ENCODE results near the gene NAP1L1. TPM values are rescaled to one million over a fixed set of nuclear protein-coding genes. Genes with fewer than 3 reads are reported as not detected.

Gene NAP1L1
- total and polyA plus RNA-seq, 2 experiments from 2014 or later: 658 to 996 TPM

DNA sequence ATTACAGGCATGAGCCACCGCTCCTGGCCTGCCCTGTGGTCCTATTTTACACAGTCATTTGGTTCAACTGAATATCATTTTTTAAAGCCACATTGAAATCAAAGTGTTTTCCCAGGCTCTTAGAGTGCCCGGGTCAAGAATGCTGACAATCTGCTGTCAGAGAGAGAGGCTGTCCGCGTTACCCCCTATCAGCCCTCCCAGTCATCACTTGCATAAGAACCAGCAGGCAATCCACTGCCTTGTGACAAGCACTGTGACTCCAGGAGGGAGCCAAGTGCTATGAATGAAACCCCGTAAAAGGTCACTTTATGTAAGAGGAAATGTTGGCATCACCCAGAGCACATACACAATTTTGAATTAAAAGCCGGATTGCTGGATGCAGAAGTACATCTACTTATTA is 66.4 kb downstream of the NAP1L1 start:
- Histone ChIP-seq H3K36me3 (ENCODE audit: insufficient read depth) (no peaks in the 10 kb centered on the region), H3K27me3 (ENCODE audit: insufficient read depth) (no peaks in the 10 kb centered on the region), H3K27ac (ENCODE audit: low read depth) (peak overlapping the region; percentile 35; the same call in 1 of the 2 replicates), H3K9me2 (ENCODE audit: insufficient read depth) (no peaks in the 10 kb centered on the region), H3K4me1 (ENCODE audit: insufficient read depth) (peaks cover 30% of the 10 kb centered on the region), H3F3A (replicated peaks; ENCODE audit: low read depth) (no peaks in the 10 kb centered on the region; the same call in 1 of the 2 replicates), H3K4me2 (peak overlapping the region; percentile 8), H3K79me2 (replicated peaks; ENCODE audit: insufficient read depth) (no peaks in the 10 kb centered on the region), H3K4me3 (no peak overlapping the region), H4K20me1 (replicated peaks; ENCODE audit: insufficient read depth) (no peaks in the 10 kb centered on the region), H2AFZ (no peak overlapping the region)
- peak; percentile 56 for DNase-seq (ENCODE audit: low spot score)
- H3K4me1 Mint-ChIP-seq: peaks cover 37% of the 10 kb centered on the region
- H3K4me3 Mint-ChIP-seq: no peak overlapping the region
- H3K9me3 Mint-ChIP-seq: no peaks in the 10 kb centered on the region
- ATAC-seq: peak; percentile 90
- H3K27ac Mint-ChIP-seq: no peak overlapping the region
- H3K36me3 Mint-ChIP-seq (ENCODE audit: low read depth): no peaks in the 10 kb centered on the region
- H3K27me3 Mint-ChIP-seq (ENCODE audit: insufficient read depth, low read depth, poor library complexity): peaks cover 2% of the 10 kb centered on the region
- TF ChIP-seq REST (IDR thresholded peaks at IDR 0.05; ENCODE audit: unreplicated experiment) (no peak), NANOG (IDR thresholded peaks at IDR 0.05; ENCODE audit: borderline replicate concordance) (no peak), STAT1 (IDR thresholded peaks at IDR 0.05; ENCODE audit: unreplicated experiment) (no peak), EZH2phosphoT487 (IDR thresholded peaks at IDR 0.05; ENCODE audit: unreplicated experiment) (no peak), CREB1 (CRISPR knock-in tag; IDR thresholded peaks at IDR 0.05; ENCODE audit: low read depth) (no peak), POLR2AphosphoS5 (IDR thresholded peaks at IDR 0.05; ENCODE audit: low read depth) (no peak), EZH2 (IDR thresholded peaks at IDR 0.05; ENCODE audit: low read depth, unreplicated experiment) (no peak), JUNB (IDR thresholded peaks at IDR 0.05; ENCODE audit: unreplicated experiment) (no peak), ZNF114 (CRISPR knock-in tag; IDR thresholded peaks at IDR 0.05) (no peak), ZNF331 (CRISPR knock-in tag; IDR thresholded peaks at IDR 0.05; ENCODE audit: low read depth) (no peak)
- TF ChIP-seq, protein P1, sequence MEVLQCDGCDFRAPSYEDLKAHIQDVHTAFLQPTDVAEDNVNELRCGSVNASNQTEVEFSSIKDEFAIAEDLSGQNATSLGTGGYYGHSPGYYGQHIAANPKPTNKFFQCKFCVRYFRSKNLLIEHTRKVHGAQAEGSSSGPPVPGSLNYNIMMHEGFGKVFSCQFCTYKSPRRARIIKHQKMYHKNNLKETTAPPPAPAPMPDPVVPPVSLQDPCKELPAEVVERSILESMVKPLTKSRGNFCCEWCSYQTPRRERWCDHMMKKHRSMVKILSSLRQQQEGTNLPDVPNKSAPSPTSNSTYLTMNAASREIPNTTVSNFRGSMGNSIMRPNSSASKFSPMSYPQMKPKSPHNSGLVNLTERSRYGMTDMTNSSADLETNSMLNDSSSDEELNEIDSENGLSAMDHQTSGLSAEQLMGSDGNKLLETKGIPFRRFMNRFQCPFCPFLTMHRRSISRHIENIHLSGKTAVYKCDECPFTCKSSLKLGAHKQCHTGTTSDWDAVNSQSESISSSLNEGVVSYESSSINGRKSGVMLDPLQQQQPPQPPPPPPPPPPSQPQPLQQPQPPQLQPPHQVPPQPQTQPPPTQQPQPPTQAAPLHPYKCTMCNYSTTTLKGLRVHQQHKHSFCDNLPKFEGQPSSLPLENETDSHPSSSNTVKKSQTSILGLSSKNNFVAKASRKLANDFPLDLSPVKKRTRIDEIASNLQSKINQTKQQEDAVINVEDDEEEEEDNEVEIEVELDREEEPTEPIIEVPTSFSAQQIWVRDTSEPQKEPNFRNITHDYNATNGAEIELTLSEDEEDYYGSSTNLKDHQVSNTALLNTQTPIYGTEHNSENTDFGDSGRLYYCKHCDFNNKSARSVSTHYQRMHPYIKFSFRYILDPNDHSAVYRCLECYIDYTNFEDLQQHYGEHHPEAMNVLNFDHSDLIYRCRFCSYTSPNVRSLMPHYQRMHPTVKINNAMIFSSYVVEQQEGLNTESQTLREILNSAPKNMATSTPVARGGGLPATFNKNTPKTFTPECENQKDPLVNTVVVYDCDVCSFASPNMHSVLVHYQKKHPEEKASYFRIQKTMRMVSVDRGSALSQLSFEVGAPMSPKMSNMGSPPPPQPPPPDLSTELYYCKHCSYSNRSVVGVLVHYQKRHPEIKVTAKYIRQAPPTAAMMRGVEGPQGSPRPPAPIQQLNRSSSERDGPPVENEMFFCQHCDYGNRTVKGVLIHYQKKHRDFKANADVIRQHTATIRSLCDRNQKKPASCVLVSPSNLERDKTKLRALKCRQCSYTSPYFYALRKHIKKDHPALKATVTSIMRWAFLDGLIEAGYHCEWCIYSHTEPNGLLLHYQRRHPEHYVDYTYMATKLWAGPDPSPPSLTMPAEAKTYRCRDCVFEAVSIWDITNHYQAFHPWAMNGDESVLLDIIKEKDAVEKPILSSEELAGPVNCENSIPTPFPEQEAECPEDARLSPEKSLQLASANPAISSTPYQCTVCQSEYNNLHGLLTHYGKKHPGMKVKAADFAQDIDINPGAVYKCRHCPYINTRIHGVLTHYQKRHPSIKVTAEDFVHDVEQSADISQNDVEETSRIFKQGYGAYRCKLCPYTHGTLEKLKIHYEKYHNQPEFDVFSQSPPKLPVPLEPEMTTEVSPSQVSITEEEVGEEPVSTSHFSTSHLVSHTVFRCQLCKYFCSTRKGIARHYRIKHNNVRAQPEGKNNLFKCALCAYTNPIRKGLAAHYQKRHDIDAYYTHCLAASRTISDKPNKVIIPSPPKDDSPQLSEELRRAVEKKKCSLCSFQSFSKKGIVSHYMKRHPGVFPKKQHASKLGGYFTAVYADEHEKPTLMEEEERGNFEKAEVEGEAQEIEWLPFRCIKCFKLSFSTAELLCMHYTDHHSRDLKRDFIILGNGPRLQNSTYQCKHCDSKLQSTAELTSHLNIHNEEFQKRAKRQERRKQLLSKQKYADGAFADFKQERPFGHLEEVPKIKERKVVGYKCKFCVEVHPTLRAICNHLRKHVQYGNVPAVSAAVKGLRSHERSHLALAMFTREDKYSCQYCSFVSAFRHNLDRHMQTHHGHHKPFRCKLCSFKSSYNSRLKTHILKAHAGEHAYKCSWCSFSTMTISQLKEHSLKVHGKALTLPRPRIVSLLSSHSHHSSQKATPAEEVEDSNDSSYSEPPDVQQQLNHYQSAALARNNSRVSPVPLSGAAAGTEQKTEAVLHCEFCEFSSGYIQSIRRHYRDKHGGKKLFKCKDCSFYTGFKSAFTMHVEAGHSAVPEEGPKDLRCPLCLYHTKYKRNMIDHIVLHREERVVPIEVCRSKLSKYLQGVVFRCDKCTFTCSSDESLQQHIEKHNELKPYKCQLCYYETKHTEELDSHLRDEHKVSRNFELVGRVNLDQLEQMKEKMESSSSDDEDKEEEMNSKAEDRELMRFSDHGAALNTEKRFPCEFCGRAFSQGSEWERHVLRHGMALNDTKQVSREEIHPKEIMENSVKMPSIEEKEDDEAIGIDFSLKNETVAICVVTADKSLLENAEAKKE (CRISPR knock-in tag; IDR thresholded peaks at IDR 0.05): no peak
- TF ChIP-seq, protein P2, sequence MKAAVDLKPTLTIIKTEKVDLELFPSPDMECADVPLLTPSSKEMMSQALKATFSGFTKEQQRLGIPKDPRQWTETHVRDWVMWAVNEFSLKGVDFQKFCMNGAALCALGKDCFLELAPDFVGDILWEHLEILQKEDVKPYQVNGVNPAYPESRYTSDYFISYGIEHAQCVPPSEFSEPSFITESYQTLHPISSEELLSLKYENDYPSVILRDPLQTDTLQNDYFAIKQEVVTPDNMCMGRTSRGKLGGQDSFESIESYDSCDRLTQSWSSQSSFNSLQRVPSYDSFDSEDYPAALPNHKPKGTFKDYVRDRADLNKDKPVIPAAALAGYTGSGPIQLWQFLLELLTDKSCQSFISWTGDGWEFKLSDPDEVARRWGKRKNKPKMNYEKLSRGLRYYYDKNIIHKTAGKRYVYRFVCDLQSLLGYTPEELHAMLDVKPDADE (IDR thresholded peaks at IDR 0.05): no peak
- TF ChIP-seq, protein P3, sequence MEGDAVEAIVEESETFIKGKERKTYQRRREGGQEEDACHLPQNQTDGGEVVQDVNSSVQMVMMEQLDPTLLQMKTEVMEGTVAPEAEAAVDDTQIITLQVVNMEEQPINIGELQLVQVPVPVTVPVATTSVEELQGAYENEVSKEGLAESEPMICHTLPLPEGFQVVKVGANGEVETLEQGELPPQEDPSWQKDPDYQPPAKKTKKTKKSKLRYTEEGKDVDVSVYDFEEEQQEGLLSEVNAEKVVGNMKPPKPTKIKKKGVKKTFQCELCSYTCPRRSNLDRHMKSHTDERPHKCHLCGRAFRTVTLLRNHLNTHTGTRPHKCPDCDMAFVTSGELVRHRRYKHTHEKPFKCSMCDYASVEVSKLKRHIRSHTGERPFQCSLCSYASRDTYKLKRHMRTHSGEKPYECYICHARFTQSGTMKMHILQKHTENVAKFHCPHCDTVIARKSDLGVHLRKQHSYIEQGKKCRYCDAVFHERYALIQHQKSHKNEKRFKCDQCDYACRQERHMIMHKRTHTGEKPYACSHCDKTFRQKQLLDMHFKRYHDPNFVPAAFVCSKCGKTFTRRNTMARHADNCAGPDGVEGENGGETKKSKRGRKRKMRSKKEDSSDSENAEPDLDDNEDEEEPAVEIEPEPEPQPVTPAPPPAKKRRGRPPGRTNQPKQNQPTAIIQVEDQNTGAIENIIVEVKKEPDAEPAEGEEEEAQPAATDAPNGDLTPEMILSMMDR (conservative IDR thresholded peaks at IDR 0.05; ENCODE audit: low read depth in 2 of 2): no peak
